ENCODE measurements around the gene MRPL32.

The MRPL32 gene

DNA sequence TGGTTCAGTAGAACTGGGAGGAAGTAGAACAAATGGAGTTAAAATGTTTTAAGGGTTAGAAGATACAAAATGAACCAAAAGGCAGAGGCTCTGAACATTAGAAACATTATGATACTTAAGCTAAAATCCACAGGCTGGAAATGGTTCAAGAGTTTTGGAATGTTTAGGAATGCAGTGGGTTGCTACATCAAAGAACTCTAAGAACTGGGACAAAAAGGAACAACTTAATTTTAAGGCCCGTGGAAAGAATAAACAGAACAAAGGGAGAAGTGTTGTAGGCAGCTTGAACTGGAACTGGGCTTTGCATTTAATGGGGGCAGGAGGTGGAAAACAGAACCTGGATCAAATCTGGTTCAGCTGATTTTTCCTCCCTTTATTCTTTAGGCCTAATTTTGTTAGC, 16.8 kb upstream of the MRPL32 start:
- TF ChIP-seq EGR1 (IDR thresholded peaks at IDR 0.05), result no peak
- TF ChIP-seq TCF12 (IDR thresholded peaks at IDR 0.05; ENCODE audit: low read depth), result no peak
- TF ChIP-seq TEAD4 (IDR thresholded peaks at IDR 0.05), result no peak
- TF ChIP-seq CEBPB (IDR thresholded peaks at IDR 0.05), result no peak
- TF ChIP-seq, protein P1, sequence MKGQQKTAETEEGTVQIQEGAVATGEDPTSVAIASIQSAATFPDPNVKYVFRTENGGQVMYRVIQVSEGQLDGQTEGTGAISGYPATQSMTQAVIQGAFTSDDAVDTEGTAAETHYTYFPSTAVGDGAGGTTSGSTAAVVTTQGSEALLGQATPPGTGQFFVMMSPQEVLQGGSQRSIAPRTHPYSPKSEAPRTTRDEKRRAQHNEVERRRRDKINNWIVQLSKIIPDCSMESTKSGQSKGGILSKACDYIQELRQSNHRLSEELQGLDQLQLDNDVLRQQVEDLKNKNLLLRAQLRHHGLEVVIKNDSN (IDR thresholded peaks at IDR 0.05), result no peak
- no peak for TF ChIP-seq CREB1 (IDR thresholded peaks at IDR 0.05; ENCODE audit: low read depth)
- TF ChIP-seq YY1 (IDR thresholded peaks at IDR 0.05; ENCODE audit: low read depth), result no peak
- no peak for TF ChIP-seq TAF1 (IDR thresholded peaks at IDR 0.05; ENCODE audit: low read depth)

- TF ChIP-seq, protein P2, sequence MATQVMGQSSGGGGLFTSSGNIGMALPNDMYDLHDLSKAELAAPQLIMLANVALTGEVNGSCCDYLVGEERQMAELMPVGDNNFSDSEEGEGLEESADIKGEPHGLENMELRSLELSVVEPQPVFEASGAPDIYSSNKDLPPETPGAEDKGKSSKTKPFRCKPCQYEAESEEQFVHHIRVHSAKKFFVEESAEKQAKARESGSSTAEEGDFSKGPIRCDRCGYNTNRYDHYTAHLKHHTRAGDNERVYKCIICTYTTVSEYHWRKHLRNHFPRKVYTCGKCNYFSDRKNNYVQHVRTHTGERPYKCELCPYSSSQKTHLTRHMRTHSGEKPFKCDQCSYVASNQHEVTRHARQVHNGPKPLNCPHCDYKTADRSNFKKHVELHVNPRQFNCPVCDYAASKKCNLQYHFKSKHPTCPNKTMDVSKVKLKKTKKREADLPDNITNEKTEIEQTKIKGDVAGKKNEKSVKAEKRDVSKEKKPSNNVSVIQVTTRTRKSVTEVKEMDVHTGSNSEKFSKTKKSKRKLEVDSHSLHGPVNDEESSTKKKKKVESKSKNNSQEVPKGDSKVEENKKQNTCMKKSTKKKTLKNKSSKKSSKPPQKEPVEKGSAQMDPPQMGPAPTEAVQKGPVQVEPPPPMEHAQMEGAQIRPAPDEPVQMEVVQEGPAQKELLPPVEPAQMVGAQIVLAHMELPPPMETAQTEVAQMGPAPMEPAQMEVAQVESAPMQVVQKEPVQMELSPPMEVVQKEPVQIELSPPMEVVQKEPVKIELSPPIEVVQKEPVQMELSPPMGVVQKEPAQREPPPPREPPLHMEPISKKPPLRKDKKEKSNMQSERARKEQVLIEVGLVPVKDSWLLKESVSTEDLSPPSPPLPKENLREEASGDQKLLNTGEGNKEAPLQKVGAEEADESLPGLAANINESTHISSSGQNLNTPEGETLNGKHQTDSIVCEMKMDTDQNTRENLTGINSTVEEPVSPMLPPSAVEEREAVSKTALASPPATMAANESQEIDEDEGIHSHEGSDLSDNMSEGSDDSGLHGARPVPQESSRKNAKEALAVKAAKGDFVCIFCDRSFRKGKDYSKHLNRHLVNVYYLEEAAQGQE (IDR thresholded peaks at IDR 0.05; ENCODE audit: low read depth), result no peak
- TF ChIP-seq EGR1 (IDR thresholded peaks at IDR 0.05), result no peak
- TF ChIP-seq ZBTB7A (IDR thresholded peaks at IDR 0.05; ENCODE audit: low read depth), result no peak
- no peak for TF ChIP-seq CEBPB (IDR thresholded peaks at IDR 0.05)
- no peak for TF ChIP-seq TEAD4 (IDR thresholded peaks at IDR 0.05)
- TF ChIP-seq, protein P1 (IDR thresholded peaks at IDR 0.05), result no peak
- TF ChIP-seq RAD21 (IDR thresholded peaks at IDR 0.05; ENCODE audit: low read depth), result no peak
- TF ChIP-seq YY1 (IDR thresholded peaks at IDR 0.05; ENCODE audit: low read depth), result no peak
- TF ChIP-seq TAF1 (IDR thresholded peaks at IDR 0.05; ENCODE audit: low read depth), result no peak
- TF ChIP-seq NFIC (IDR thresholded peaks at IDR 0.05), result no peak
- no peak for TF ChIP-seq FOXM1 (IDR thresholded peaks at IDR 0.05; ENCODE audit: borderline replicate concordance, low read depth)
- no peak for TF ChIP-seq MAX (IDR thresholded peaks at IDR 0.05)
- TF ChIP-seq TCF12 (IDR thresholded peaks at IDR 0.05; ENCODE audit: low read depth), result no peak
- TF ChIP-seq CREB1 (IDR thresholded peaks at IDR 0.05; ENCODE audit: low read depth), result no peak
- no peak for TF ChIP-seq EP300 (IDR thresholded peaks at IDR 0.05; ENCODE audit: borderline replicate concordance)
Measured at GRCh38 chr7:42922017-42922753, 10.0 kb upstream of the MRPL32 start.

GRCh38 chr7:42924223-42924838, 7.8 kb upstream of the MRPL32 start:
- no peak for TF ChIP-seq ZBTB7A (IDR thresholded peaks at IDR 0.05; ENCODE audit: low read depth)
- TF ChIP-seq EP300 (IDR thresholded peaks at IDR 0.05; ENCODE audit: borderline replicate concordance), result no peak
- no peak for TF ChIP-seq TAF1 (IDR thresholded peaks at IDR 0.05; ENCODE audit: low read depth)
- no peak for TF ChIP-seq EGR1 (IDR thresholded peaks at IDR 0.05)
- TF ChIP-seq, protein P2 (IDR thresholded peaks at IDR 0.05; ENCODE audit: low read depth), result no peak
- no peak for TF ChIP-seq FOXM1 (IDR thresholded peaks at IDR 0.05; ENCODE audit: borderline replicate concordance, low read depth)
- TF ChIP-seq CEBPB (IDR thresholded peaks at IDR 0.05), result no peak
- TF ChIP-seq, protein P1 (IDR thresholded peaks at IDR 0.05), result no peak
- no peak for TF ChIP-seq NFIC (IDR thresholded peaks at IDR 0.05)
- TF ChIP-seq TEAD4 (IDR thresholded peaks at IDR 0.05), result no peak
- TF ChIP-seq YY1 (IDR thresholded peaks at IDR 0.05; ENCODE audit: low read depth), result no peak
- no peak for TF ChIP-seq MAX (IDR thresholded peaks at IDR 0.05)
- no peak for TF ChIP-seq RAD21 (IDR thresholded peaks at IDR 0.05; ENCODE audit: low read depth)
- TF ChIP-seq CREB1 (IDR thresholded peaks at IDR 0.05; ENCODE audit: low read depth), result no peak

GRCh38 chr7:42925630-42926029, 6.5 kb upstream of the MRPL32 start:
- TF ChIP-seq, protein P1 (IDR thresholded peaks at IDR 0.05), result no peak
- no peak for TF ChIP-seq TEAD4 (IDR thresholded peaks at IDR 0.05)
- no peak for TF ChIP-seq EGR1 (IDR thresholded peaks at IDR 0.05)
- no peak for TF ChIP-seq TCF12 (IDR thresholded peaks at IDR 0.05; ENCODE audit: low read depth)
- no peak for TF ChIP-seq CEBPB (IDR thresholded peaks at IDR 0.05)

GRCh38 chr7:42926204-42926603, 6.0 kb upstream of the MRPL32 start:
- TF ChIP-seq CREB1 (IDR thresholded peaks at IDR 0.05; ENCODE audit: low read depth) (no peak), RAD21 (IDR thresholded peaks at IDR 0.05; ENCODE audit: low read depth) (no peak)
